ENCODE data around the gene SUSD1.

The SUSD1 gene

GRCh38 chr9:112044881-112045280, 130.2 kb downstream of the SUSD1 start:
- DNase-seq: no peak

GRCh38 chr9:112044186-112044585, 130.9 kb downstream of the SUSD1 start:
- DNase-seq: no peak

GRCh38 chr9:112043423-112043822, 131.7 kb downstream of the SUSD1 start:
- no peak for DNase-seq

- no peak for DNase-seq
Observed at GRCh38 chr9:112042769-112043168, 132.3 kb downstream of the SUSD1 start.

DNA sequence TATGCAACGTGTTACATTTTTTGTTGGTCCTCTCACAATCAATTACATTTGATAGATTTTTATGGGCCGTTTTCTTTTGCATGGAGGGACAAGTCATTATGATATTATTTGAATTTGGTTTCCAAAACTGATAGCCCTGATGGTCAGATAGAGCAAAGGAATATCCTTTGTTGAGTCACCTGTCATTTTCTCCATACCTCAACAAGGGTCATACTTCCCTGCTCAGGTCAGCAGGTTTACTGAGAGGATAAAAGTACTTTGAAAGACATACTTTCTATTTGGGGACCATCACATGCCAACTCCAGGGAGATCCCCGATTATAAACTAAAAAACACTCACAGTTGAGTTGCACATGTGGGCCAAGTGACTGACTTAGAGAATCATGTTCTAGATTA, 132.9 kb downstream of the SUSD1 start:
- DNase-seq: no peak

DNA sequence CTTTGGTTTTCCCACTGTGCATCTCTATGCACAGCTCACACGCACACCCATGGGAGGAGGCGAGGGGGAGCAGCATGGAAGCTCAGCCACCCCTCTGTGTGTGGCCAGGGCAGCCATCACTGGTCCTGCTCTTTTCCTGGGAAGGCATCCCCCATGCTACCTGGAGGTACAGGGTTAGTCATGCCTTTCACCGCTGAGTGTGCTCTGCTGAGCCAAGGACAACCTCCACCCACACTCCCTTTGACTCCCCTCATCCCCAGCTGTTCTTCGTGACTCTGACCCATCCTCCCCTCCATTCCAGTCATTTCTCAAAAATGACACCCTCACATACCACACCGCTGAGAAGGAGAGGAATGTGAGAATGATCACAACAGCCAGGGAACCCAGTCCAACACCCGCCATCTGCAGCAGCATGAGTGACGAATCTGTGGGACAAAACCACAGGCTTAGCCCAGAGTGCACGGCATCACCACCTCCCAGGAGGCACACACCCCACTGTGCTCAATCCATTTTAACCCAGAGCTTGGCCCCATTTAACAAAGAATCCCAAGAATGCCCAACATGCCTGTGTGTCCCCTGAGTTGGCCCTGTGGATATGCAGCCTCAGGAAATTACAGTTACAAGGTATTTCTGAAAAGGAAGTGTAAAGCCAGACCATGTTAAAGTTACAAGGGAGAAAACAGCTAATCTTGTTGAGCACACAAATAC, 133.4 kb downstream of the SUSD1 start:
- DNase-seq: no peak

DNA sequence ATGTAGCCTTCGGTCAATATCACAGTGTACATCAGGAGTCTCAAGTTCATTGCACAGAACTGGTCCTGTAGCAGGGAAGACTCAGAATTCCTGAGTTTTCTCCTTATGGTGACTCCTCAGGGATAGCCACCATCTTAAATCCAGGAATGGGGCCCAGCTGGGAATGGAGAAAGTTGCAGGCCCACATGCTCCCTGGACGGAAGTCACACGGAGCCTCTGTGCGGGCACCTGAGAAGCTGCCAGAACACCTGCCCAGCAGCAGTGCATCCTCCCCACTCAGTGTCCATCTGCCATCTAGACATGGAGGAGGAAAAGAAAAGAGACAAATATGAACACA, 133.9 kb downstream of the SUSD1 start:
- no peak for DNase-seq

- DNase-seq: no peak
Observed at GRCh38 chr9:112038017-112038408, 137.1 kb downstream of the SUSD1 start.

DNA sequence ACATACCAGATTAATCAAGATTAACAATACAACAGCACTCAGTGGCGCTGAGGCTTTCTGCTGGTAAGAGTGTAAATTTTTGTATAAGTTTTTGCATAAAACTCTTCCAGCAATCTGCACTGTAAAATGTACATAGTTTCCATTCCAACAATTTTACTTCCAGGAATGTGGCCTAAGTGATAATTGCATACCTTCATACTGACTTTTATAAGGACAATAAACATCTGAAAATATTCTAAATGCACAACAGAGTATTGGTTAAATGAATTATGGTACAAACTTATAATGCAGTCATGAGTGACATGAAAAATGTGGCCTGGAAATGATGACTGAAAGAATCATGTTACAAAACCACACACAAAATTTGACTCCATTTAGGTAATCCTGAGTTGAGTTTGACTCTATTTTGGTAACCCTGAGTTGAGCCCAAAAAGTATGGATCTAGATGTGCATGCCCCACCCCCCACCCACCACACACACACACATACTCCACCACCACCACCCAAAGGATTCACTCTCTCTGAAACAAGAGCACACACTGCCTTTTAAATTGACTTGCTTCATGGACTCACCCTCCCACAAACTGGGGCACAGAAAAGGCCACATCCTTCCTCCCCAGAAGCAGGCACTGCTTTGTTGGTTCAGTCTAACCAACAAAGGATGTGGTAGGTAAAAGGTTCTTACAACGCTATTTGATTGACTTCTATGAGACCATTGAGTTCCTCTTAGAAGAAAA, 137.6 kb downstream of the SUSD1 start:
- no peak for DNase-seq

DNA sequence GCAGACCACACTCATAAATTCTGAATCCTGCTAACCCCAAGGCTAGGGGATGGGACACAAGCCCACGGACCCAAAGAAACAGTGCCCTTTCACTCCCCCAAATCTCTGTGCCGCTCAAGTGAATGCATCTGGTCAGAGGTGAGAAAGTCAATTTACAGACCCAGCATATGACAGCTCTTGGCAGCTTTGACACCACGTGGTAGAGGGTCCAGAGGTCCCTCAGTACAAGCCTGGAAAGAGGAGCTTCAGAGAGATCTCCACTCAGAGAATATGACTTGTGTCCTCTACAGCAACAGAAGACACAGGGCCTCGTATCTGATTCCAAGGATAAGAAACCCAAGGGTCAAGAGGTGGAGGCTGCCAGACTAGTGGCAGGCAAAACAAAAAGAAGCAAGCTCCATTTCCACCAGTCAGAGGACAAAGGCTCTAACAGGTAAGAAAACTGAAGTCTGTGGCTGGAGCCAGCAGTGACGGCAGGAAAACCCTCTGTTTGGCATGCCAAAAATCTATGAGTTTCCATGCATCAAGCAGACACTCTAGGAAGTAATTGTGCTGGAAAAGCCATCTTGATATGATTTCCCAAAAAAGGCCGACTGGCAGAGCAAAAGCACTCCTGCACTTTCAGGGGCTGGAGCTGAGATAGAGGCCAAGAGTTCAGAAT, 139.8 kb downstream of the SUSD1 start:
- no peak for DNase-seq

- DNase-seq: no peak
Observed at GRCh38 chr9:112034216-112034611, 140.9 kb downstream of the SUSD1 start.

DNA sequence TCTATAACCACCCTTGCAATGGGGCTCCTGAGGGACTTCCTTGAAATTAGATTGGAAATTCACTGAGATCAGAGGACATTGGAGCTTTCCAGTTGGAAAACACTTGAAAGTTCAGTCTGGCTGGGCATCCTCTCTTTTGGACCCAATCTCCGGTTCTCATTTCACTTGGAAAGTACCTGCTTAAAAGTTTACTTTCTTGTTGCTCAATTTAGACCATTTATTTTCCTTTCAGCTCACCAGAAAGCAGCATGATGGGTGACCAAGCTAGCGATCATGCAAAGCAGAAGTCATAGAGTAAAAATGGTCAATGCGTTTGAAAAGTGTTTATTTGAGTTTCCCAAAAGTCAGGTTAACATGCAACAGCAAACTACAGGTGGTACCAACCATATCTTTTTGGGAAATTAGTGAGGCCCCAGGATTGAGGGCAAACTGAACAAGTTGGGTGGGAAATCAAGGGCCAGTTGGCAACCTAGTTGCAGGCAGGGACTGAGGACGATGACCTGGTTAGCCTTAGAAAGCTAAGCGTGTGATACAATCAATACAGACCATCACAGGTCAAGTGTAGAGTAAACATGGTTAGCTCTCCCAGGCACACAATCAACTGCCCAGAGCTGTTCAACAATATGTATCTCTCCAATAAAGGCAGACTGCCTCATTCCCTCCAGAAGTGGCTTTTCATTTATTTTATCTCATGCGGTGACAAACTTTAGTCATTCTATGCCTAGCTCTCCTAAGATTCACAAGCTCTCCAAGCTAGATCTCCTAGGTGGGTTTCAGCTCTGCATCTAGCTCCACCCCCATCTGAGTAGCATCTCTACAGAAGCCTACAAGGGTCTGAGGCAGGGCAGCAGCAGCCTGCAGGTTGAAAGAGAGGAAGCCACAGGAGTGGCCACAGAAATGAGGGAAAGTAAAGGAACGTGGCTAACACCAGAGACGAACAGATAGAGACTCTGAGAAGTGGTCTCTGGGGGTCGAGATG, 141.6 kb downstream of the SUSD1 start:
- DNase-seq: no peak

GRCh38 chr9:112032743-112033142, 142.4 kb downstream of the SUSD1 start:
- no peak for DNase-seq

GRCh38 chr9:112032009-112032408, 143.1 kb downstream of the SUSD1 start:
- DNase-seq: no peak

GRCh38 chr9:112031400-112031799, 143.7 kb downstream of the SUSD1 start:
- no peak for DNase-seq

- DNase-seq: no peak
Observed at GRCh38 chr9:112029921-112030444, 145.1 kb downstream of the SUSD1 start.

DNA sequence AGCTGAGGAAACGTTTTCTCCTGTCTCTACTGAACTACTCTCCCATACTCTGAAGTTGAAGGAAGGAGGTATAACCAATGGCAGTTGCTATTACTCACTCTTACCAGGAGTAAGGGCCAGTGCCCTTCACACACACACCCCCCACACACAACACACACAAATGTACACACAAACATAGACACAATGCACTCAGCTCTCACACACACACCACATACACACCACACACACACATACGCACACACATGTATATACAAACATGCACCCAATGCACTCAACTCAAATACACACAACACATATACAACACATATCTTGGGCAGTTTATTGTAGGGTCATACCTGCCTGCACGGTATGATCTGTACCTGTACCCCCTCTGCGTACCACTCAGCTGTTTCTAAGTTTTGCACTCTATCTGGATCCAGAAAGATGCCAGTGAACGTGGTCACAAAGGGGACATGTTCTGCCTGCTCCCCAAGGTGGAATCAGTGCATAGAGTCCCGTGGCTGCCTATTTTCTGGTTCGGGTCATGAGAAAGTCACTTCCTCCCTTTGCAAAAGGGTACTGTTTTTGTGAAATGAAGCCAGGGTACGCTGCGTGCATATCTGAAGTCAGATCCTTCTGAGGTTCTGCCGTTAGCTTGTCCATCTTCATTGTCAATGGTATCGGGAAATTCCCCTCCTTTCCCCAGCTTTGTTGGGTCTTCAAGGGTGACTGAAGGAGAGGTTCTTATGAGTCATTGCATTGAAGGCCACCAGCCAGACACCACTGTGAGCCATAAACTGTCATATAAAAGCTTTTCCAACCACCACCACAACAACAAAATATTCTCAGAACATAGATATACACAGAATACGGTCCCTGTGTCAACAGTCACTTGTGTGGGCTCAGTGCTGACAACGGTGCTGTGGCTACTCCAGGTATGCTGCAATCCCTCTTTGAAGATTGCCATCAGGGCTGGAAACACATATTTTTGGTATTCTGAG, 146.6 kb downstream of the SUSD1 start:
- peak in 1 of 51 donors; percentile 3 for DNase-seq

DNA sequence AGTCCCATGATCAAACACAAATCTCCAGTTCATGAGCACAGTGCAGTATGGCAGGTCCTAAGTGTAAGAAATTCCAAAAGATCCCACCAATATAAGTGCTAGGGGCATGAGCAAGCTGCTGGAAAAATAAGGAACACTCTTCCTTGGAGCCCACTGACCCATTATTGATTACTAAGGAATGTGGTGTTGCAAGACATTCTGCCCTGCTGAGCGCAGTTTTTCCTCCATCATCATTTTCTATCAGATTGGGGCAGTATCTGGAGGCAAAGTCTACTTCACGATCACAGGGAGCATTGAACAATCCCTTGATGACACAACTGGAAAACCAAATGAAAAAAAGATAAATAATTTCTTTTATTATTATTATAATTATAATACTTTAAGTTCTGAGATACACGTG, 149.2 kb downstream of the SUSD1 start:
- no peak for DNase-seq

GRCh38 chr9:112021742-112022141, 153.4 kb downstream of the SUSD1 start:
- no peak for DNase-seq
